Adrenal gland (tissue), 12 donors: Measurements from ENCODE around the gene ZNF460. TPM values are rescaled to one million over a fixed set of nuclear protein-coding genes. Genes with fewer than 3 reads are reported as not detected.

Experiments used
- DNase-seq, 7 donors: peaks; one replicate each; pipeline ENCODE4 v3.0.0-alpha.2; 2019 to 2020
- H3K27ac ChIP-seq, 5 donors: fragments of 200-600 bp; sonication (generic) in 4 of 5; 1 replicate in 3 of 5; 2 replicates in 2 of 5; pipeline versions ENCODE4 v1.5.1 to v1.8.0; 2016 to 2020; ENCODE audit warnings: mild to moderate bottlenecking in 1 of 5
- H3K27me3 ChIP-seq: fragments of 200-600 bp; 2 replicates; pipeline ENCODE4 v1.8.0; 2021
- H3K36me3 ChIP-seq, 2 donors: fragments of 200-600 bp; replicated peaks in 1 of 2; 1 replicate in 1 of 2; 2 replicates in 1 of 2; pipeline versions ENCODE4 v1.5.1 to v1.8.0; 2018 to 2022
- H3K4me1 ChIP-seq, 2 donors: fragments of 200-600 bp; replicated peaks in 1 of 2; 1 replicate in 1 of 2; 2 replicates in 1 of 2; pipeline versions ENCODE4 v1.5.1 to v1.8.0; 2018 to 2021
- H3K4me3 ChIP-seq, 4 donors: fragments of 200-600 bp; sonication (generic) in 3 of 4; one replicate each; pipeline ENCODE4 v1.5.1; 2016 to 2018
- H3K9me3 ChIP-seq, 3 donors: fragments of 200-600 bp; sonication (generic) in 1 of 3; replicated peaks in 1 of 3; 1 replicate in 2 of 3; 2 replicates in 1 of 3; pipeline versions ENCODE4 v1.5.1 to v1.8.0; 2016 to 2021
- CTCF ChIP-seq, 6 experiments: fragments of 450-650 bp in 4 of 6; fragments of 200-600 bp in 2 of 6; sonication (generic) in 1 of 6; IDR thresholded peaks; 1 replicate in 5 of 6; 2 replicates in 1 of 6; pipeline versions ENCODE4 v1.5.1 to v1.8.0; 2016 to 2021; ENCODE audit warnings: antibody characterized with exemption in 6 of 6, mild to moderate bottlenecking in 2 of 6, moderate library complexity in 1 of 6
- POLR2A ChIP-seq, 2 donors: fragments of 450-650 bp; IDR thresholded peaks; one replicate each; pipeline ENCODE4 v1.6.1; 2017; ENCODE audit warnings: antibody characterized with exemption in 2 of 2, mild to moderate bottlenecking in 2 of 2, moderate library complexity in 1 of 2
- WGBS, 4 donors: extraction: QIAGEN DNeasy Blood & Tissue Kit in 2 of 4; methylation state at CpG; one replicate each; pipeline versions ENCODE4 v1.1.5 to v1.1.7; 2013 to 2017; 5-methylcytosine and 5-hydroxymethylcytosine counted together
- intact Hi-C, 2 donors: fragments of 100-400 bp; cut with DNase I; formaldehyde crosslinking; loops; one replicate each; pipeline versions ENCODE4 v1.14.1 to v1.15.0; 2022 to 2023
- polyA plus RNA-seq, 3 donors: library from polyadenylated mRNA; stranded (reverse); fragments of 200-250 nt in 2 of 3; fragments of 350-450 nt in 1 of 3; fragmentation: Illumina TruSeq in 1 of 3; extraction: RNeasy Lipid Tissue Mini Kit (QIAGEN cat#74804) in 1 of 3; gene quantifications; one replicate each; pipeline ENCODE4 v1.2.3, GENCODE V29; 2013 to 2014
- total RNA-seq, 9 donors: library from RNA; depleted of rRNA in 4 of 9; stranded (reverse); fragments of >200 nt in 4 of 9; fragments of 120-200 nt in 1 of 9; fragmentation: NEBNext Ultra II Directional in 1 of 9; extraction: Animal tissue kit (Norgen Biotek cat#: 25700) in 1 of 9; gene quantifications; one replicate each; pipeline versions ENCODE4 v1.1.0 to v1.2.4, GENCODE V29; 2013 to 2023
- donor health status: healthy with polysubstance abuse.
- donor health status: Bipolar disorder and iron deficiency.
- donor health status: DM: yes; HTN: yes; CAD: no.
- donor health status: DM: no; HTN: no; CAD: no.
- donor health status: DM: no; HTN: no; CAD: no.
- donor health status: DM: yes; HTN: yes; CAD: no.

The ZNF460 gene
- total and polyA plus RNA-seq, 12 donors = 0.54 to 107 (median 55.5) TPM

GRCh38 chr19:57308514-57308913 is 28.2 kb downstream of the ZNF460 start:
- intact Hi-C loops = no loop called here
- no peaks in the 10 kb centered on the region for H3K4me1 ChIP-seq
- TF ChIP-seq POLR2A (IDR thresholded peaks at IDR 0.05) = no peak
- no peak for TF ChIP-seq CTCF (IDR thresholded peaks at IDR 0.05)
- H3K27ac ChIP-seq = no peak overlapping the region
- peaks cover 0 to 4% of the 10 kb centered on the region in 2 donors for H3K36me3 ChIP-seq
- no peak for DNase-seq
- no peaks in the 10 kb centered on the region for H3K9me3 ChIP-seq
- H3K27me3 ChIP-seq = no peaks in the 10 kb centered on the region
- no peak overlapping the region for H3K4me3 ChIP-seq

- Histone ChIP-seq H3K9me3 (no peaks in the 10 kb centered on the region), H3K36me3 (no peaks in the 10 kb centered on the region)
- 72 to 93% (median 79%) methylated on average over 2 of the region's 2 CpGs for WGBS, 4 donors
These were observed 30.5 kb downstream of the ZNF460 start for GRCh38 chr19:57310792-57311191.

GRCh38 chr19:57314146-57314545 is 33.9 kb downstream of the ZNF460 start:
- intact Hi-C loops = no loop called here
- Histone ChIP-seq H3K27me3 (no peaks in the 10 kb centered on the region), H3K9me3 (no peaks in the 10 kb centered on the region), H3K4me1 (no peaks in the 10 kb centered on the region), H3K36me3 (no peaks in the 10 kb centered on the region), H3K4me3 (no peak overlapping the region), H3K27ac (no peak overlapping the region)
- TF ChIP-seq POLR2A (IDR thresholded peaks at IDR 0.05) (no peak), CTCF (IDR thresholded peaks at IDR 0.05) (no peak)
- WGBS, 4 donors = 67 to 78% (median 70%) methylated on average over 4 of the region's 4 CpGs
- no peak for DNase-seq

More at GRCh38 chr19:57310792-57311191, 30.5 kb downstream of the ZNF460 start:
- Histone ChIP-seq H3K27ac (no peak overlapping the region), H3K4me1 (no peaks in the 10 kb centered on the region), H3K4me3 (no peak overlapping the region), H3K27me3 (no peaks in the 10 kb centered on the region)
- TF ChIP-seq POLR2A (IDR thresholded peaks at IDR 0.05) (no peak), CTCF (IDR thresholded peaks at IDR 0.05) (no peak)
- intact Hi-C loops = no loop called here
- DNase-seq = no peak

- H3K9me3 ChIP-seq = no peaks in the 10 kb centered on the region
- no peak overlapping the region for H3K27ac ChIP-seq
- H3K36me3 ChIP-seq = no peaks in the 10 kb centered on the region
- intact Hi-C loops = no loop called here
- TF ChIP-seq CTCF (IDR thresholded peaks at IDR 0.05) = no peak
- no peak for TF ChIP-seq POLR2A (IDR thresholded peaks at IDR 0.05)
- no peaks in the 10 kb centered on the region for H3K27me3 ChIP-seq
- WGBS, 4 donors = 12 to 29% (median 21%) methylated on average over 8 to 29 of the region's 29 CpGs
- no peak overlapping the region for H3K4me3 ChIP-seq
- no peak for DNase-seq
- H3K4me1 ChIP-seq = peaks cover 15 to 17% of the 10 kb centered on the region in 2 donors
These were observed 37.2 kb downstream of the ZNF460 start for GRCh38 chr19:57317503-57317902.
